Measurements from ENCODE around the gene GFRA3. TPM values are rescaled to one million over a fixed set of nuclear protein-coding genes. Genes with fewer than 3 reads are reported as not detected.
"Not testable (repeated sequence)": the region's sequence is repeated elsewhere in the genome, so short reads cannot be mapped to it uniquely, and the experiment has no call there.

GFRA3 gene
- total RNA-seq, 4 donors from 2014 or later: 0.42 to 1.6 TPM; not detected in 2

DNA sequence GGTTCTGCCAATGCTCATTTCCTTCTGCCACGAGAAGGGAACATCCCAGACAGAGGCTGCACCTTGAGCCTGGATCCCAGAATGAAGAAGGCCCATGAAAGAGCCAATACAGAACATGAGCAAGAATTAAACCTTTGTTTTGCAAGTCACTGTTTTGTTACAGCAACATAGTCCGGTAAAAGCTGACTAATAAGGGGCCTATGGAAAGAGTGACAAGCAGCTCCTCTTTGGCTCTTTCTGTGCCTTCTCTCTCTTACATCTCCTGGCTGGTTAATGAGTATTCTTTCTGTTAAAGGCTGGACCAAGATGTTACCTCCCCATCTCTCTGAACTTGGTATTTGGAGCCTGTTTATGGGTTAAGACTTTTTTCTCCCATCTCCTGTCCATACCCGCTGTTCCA, 10.8 kb downstream of the GFRA3 start:
- TF ChIP-seq, protein P1, sequence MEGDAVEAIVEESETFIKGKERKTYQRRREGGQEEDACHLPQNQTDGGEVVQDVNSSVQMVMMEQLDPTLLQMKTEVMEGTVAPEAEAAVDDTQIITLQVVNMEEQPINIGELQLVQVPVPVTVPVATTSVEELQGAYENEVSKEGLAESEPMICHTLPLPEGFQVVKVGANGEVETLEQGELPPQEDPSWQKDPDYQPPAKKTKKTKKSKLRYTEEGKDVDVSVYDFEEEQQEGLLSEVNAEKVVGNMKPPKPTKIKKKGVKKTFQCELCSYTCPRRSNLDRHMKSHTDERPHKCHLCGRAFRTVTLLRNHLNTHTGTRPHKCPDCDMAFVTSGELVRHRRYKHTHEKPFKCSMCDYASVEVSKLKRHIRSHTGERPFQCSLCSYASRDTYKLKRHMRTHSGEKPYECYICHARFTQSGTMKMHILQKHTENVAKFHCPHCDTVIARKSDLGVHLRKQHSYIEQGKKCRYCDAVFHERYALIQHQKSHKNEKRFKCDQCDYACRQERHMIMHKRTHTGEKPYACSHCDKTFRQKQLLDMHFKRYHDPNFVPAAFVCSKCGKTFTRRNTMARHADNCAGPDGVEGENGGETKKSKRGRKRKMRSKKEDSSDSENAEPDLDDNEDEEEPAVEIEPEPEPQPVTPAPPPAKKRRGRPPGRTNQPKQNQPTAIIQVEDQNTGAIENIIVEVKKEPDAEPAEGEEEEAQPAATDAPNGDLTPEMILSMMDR (IDR thresholded peaks at IDR 0.05): no peak
- TF ChIP-seq POLR2A (IDR thresholded peaks at IDR 0.05): no peak
- no peak overlapping the region for H3K4me3 ChIP-seq (ENCODE audit: low read depth, poor library complexity, severe bottlenecking)
- DNase-seq (ENCODE audit: low spot score in 2 of 2): no peak
- 75 to 83% methylated on average over 3 of the region's 3 CpGs for WGBS, 2 donors
- intact Hi-C loops (cut with DNase I; ENCODE audit: low total_unique reads): no loop called here

DNA sequence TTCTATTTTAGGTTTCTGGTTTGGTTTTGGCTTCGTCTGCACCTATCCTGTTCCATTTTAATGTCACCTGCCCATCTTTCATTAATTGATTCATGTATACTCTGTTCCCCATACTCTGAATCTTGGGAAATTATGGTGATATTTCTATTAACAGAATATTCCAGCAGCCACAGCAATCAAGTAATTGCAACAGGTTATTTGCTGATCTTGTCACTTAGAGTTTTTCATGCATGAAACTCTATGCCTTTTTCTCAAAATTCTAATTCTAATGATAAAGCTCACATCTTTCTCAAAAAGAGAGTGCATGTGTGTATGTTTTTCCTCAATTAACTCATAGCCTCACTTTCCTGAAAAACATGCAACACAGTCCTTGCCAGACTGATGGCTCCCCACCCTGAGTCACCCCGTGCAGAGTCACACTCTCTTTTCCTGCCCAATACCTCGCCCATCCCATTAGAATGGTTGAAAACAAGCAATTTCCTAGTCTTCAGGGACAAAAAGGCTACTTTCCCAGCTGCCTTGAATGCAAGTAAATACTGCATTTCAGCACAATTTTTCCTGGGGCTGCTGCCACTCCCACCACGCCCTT, 15.6 kb downstream of the GFRA3 start:
- H3K4me3 ChIP-seq (ENCODE audit: low read depth, poor library complexity, severe bottlenecking): no peak overlapping the region
- DNase-seq (ENCODE audit: low spot score in 2 of 2): no peak
- 53 to 68% methylated on average over 4 of the region's 4 CpGs for WGBS, 2 donors
- intact Hi-C loops (cut with DNase I; ENCODE audit: low total_unique reads): no loop called here
- no peak for TF ChIP-seq POLR2A (IDR thresholded peaks at IDR 0.05)
- TF ChIP-seq, protein P1 (IDR thresholded peaks at IDR 0.05): no peak

GRCh38 chr5:138257583-138257982, 16.8 kb downstream of the GFRA3 start:
- 63 to 72% methylated on average over 16 to 29 of the region's 29 CpGs for WGBS, 2 donors
- no peak overlapping the region for H3K4me3 ChIP-seq (ENCODE audit: low read depth, poor library complexity, severe bottlenecking)
- intact Hi-C loops (cut with DNase I; ENCODE audit: low total_unique reads): no loop called here
- DNase-seq (ENCODE audit: low spot score in 2 of 2): no peak
- TF ChIP-seq, protein P1 (IDR thresholded peaks at IDR 0.05): no peak
- no peak for TF ChIP-seq POLR2A (IDR thresholded peaks at IDR 0.05)

GRCh38 chr5:138252944-138253343, 21.5 kb downstream of the GFRA3 start:
- intact Hi-C loops (cut with DNase I; ENCODE audit: low total_unique reads): no loop called here
- H3K4me3 ChIP-seq (ENCODE audit: low read depth, poor library complexity, severe bottlenecking): no peak overlapping the region
- TF ChIP-seq, protein P1 (IDR thresholded peaks at IDR 0.05): no peak
- no peak for TF ChIP-seq POLR2A (IDR thresholded peaks at IDR 0.05)
- 85 to 89% methylated on average over 3 of the region's 3 CpGs for WGBS, 2 donors
- DNase-seq (ENCODE audit: low spot score in 2 of 2): no peak

- DNase-seq (ENCODE audit: low spot score in 2 of 2); intact Hi-C loops (cut with DNase I; ENCODE audit: low total_unique reads); H3K4me3 ChIP-seq (ENCODE audit: low read depth, poor library complexity, severe bottlenecking): not testable (repeated sequence)
- WGBS, 2 donors: 94 to 100% methylated on average over 2 of the region's 2 CpGs
These were observed 26.6 kb downstream of the GFRA3 start for GRCh38 chr5:138247800-138248199.

DNA sequence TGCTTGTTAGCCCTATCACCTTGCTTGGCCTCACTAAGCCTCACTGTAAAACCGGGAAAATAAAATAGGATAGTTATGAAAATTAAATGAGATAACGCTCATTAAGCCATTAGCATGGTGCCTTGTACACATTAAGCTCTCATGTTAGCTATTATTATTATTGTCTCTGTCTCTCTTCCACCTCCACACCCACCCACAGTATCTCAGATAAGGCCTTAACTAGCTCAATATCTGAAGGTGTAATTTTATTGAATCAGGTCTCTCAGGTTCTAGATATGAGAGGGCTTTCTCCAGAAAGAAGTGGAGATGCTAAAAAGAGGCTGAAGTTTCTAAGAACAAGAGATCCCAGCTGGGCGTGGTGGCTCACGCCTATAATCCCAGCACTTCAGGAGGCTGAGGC, 27.6 kb downstream of the GFRA3 start:
- 85 to 96% methylated on average over 4 of the region's 4 CpGs for WGBS, 2 donors
- intact Hi-C loops (cut with DNase I; ENCODE audit: low total_unique reads): no loop called here
- TF ChIP-seq, protein P1 (IDR thresholded peaks at IDR 0.05): no peak
- no peak for TF ChIP-seq POLR2A (IDR thresholded peaks at IDR 0.05)
- DNase-seq (ENCODE audit: low spot score in 2 of 2): no peak
- no peak overlapping the region for H3K4me3 ChIP-seq (ENCODE audit: low read depth, poor library complexity, severe bottlenecking)
